ENCODE results near the gene SPATA22.
"Not testable (repeated sequence)": the region's sequence is repeated elsewhere in the genome, so short reads cannot be mapped to it uniquely, and the experiment has no call there.

SPATA22 gene

DNA sequence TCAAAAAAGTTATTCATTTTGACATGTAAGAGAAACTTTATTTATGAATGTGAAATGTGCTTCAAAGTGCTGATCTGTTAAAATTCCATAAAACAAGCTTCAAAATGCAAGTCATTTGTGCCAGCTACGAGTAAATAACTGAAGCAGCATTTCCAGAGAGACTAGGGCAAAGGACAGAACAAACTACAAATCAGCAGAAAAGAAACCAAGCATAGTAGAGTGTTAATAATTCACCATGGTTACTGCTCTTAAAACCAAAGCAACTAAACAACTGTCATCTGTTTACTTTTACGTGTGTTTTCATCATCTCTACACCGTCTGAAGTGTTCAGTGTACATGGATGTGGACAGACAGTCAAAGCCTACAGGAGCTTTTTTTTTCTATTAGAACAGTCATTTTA is 2.6 kb upstream of the SPATA22 start:
- DNase-seq (ENCODE audit: low read depth): no peak

DNA sequence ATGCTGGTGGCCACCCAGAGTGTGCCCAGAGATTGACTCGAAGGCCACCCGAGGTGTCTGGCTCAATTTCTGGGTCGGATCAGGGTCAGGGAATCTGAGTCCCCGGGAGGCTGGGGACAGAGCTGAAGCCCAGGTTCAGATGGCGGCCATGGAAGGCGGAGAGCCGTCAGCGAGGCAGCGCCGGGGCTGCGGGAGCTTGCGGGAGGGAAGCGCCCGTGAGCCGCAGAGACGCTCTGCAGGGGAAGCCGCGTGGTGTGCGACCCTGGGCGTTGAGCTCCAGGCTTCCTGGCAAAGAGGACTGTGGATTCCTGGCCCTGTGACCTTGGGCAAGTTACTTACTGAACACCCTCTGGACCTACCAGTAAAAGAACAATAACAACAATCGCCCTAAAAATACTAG is 518 bp upstream of the SPATA22 start:
- DNase-seq (ENCODE audit: low read depth): no peak

DNA sequence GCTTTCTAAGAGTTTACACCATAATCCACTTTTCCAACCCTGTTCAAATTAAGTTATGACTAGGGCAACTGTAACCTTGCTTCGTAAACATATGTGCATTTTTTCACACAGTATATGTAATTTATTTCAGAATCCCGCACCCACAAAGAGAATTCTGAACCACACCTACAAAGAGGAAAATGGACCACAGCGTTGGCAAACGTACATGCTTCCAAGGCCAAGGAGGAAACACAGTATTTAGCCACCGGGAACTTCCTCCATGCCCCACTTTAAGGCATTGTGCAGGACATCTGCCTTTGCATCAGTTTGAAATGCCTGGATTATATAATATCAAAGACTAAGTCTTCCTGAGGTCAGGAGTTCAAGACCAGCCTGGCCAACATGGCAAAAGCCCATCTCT is 2.1 kb downstream of the SPATA22 start:
- DNase-seq (ENCODE audit: low read depth): no peak

DNA sequence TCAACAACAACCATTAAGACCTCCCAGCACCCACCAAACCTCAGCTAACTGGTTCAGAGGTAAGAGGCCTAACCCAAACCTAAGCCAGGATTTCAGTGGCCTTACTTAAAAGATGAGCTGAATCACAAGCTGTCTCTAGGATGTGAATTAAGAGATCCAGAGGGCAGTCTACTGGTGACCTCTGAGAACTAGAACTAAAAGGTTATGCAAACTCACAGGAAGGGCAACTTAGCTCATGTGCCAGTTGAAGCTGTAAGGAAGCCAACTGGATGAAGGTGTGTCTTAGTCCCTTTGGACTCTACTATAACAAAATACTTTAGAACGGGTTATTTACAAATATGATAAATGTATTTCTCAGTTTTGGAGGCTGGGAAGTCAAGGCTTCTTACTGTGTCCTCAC is 5.3 kb downstream of the SPATA22 start:
- DNase-seq (ENCODE audit: low read depth): not testable (repeated sequence)

DNA sequence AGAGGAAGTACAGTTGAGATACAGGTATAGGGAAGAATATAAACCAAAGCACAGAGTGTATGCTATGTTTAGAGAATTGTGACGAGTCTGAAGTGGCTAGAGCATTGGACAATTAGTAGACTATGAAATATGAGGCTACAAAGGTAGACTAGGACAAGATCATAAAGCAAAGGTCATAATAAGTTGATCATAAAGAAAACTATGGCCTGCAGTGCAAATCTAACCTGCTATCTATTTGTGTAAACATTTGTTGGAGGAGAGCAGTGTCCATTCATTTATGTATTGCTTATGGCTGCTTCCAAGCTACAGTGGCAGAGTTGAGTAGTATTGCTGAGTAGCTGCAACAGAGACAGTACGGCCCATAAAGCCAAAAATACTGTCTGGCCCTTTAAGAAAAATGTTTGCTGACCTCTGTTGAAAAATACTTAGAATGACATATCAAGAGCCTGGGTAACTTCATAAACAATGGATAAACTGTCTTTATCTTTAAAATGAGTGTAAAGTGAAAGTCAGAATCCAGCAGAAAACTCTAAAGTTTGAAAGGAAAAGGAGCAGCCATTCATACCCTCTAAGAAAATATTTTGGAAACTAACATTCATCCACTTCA is 23.5 kb downstream of the SPATA22 start:
- no peak for DNase-seq (ENCODE audit: low read depth)

DNA sequence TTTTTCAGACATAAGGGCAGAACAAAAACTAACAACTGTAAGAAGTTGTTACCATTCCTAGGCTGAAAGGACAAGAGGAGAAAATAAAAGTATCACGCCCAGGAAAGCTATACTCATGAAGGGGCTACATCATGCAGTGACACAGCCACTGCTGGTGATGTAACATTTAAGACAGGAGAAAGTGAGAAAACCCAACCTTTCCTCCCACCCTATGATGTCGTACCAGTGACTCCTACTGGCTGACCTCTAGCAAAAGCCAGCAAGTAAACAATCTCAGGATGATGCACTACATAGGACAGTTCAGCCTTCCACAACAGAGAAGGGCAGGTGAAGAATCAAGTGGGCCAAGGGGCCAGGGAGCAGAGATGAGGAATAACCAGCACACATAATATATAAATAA is 24.0 kb downstream of the SPATA22 start:
- DNase-seq (ENCODE audit: low read depth): no peak

DNA sequence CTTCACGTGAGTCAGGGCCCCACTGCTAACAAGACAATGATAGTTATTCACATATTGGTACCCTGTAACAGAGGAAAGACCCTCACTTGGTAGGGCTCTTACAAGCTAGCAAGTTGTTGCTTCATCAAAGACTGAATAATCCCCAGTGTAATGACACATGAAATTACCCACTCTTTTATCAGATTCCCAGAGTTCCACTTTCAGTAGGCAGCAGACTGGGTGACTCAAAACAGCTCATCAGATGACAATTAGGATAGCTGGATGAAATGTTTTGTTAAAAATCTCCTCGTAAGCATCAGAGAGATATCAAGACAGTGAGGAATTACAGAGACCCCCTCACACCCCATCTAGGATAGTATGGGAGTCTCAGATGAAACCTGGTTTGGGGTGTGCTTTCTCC is 31.2 kb downstream of the SPATA22 start:
- no peak for DNase-seq (ENCODE audit: low read depth)

DNA sequence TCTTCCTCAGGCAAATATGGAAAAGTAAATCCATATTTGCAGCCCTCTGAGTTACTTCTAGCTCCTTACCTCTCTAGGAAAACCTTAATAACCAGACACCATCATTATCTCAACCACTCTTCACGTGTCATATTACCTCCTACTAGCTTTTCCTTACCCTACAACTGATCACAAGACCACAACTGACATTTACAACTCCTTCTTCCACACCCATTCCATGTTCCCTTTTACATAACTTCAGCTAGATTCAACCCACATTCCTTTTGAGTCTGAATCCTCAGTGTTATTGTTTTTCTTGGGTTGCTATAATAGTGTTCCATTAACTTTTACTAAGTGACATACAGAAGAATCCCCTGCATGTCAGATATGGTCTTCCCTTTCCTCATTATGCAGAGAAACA is 33.3 kb downstream of the SPATA22 start:
- no peak for DNase-seq (ENCODE audit: low read depth)

DNA sequence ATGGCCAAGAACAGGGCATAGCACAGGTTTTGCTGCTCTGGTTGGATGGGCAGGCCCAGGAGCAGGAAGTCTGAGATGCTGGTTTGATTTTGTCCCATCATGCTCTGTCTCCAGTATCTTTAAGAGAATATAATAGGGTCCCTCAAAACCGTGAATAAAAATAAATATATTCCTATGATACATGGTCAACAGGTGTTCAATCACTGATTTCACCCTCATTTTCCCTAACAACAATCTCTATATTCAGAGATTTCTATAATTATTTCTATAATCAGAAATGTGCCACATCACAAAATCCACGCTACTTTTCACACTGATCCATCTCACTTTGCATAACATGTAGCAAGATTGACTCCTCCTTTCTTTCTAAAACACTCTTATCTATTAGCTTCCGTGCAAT is 37.9 kb downstream of the SPATA22 start, which contains the start of gene OR1E2:
TSS of gene OR1E2 (minus strand) at position 101 of the 400 bp plus-strand sequence. CDS start at position 101, 0 bp downstream.
- no peak for DNase-seq (ENCODE audit: low read depth)

DNA sequence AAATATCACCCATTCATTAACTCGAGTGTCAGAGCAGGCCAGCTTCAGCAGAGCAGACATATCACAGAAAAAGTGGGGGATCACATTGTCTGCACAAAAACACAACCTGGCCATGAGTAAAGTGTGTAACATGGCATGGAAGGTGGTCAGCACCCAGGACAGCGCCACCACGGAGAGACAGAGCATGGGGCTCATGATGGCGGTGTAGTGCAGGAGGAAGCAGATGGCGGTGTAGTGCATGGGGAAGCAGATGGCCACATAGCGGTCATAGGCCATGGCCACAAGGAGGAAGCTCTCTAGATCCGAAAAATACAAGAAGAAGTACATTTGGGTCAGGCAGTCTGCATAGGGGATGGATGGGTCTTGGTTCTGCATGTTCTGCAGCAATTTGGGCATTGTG is 38.4 kb downstream of the SPATA22 start:
- not testable (repeated sequence) for DNase-seq (ENCODE audit: low read depth)

DNA sequence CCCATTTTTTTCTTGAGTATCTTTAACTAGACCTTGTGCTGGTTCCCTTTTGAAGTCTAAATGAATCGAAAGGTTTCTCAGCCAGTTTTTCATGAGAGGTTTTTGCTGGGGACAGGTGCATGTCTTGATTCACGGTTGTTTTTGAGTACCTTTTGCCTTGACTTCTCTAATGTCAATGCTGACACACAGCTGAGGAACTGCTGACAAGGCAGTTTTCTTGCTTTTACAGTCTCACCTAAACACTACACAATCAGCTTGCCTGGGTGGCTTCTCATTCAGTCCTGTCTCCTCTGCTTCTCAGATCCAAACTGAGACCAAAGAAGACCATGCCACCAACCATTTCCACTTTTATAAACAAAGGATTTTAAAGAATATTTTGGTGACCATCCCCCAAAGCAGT is 53.4 kb downstream of the SPATA22 start:
- DNase-seq (ENCODE audit: low read depth): no peak

DNA sequence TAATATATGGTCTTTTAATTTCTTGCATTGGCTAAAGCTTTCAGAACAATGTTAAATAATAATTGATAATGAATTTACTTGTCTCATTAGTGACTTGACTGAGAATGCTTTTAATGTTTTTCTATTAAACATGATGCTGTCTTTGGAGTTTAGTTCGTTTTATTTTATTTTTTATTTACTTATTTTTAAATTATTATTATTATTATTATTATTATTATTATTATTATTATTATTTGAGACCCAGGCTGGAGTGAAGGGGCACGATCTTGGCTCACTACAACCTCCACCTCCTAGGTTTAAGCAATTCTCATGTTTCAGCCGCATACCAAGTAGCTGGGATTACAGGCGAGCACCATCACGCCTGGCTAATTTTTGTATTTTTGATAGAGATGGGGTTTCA is 56.0 kb downstream of the SPATA22 start:
- no peak for DNase-seq (ENCODE audit: low read depth)

DNA sequence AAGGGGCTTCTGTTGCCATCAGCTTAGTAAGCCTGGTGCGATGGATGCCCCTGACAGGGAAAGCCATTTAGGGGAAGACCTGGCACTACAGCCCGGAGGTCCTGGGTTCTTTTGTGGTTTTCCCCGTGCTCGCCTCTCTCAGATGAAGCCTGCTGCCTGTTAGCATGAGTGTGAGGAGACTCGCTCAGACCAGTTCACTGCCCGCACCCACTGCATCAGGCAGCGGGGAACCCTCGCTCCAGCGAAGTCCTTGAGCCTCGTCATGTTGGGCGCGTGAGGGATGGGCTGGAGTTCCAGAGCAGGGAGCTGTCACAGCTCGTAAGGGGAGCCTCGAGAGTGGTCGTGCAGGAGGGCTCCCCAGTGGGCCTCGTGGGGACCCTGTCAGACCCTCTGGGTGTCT is 59.4 kb downstream of the SPATA22 start:
- not testable (repeated sequence) for DNase-seq (ENCODE audit: low read depth)

DNA sequence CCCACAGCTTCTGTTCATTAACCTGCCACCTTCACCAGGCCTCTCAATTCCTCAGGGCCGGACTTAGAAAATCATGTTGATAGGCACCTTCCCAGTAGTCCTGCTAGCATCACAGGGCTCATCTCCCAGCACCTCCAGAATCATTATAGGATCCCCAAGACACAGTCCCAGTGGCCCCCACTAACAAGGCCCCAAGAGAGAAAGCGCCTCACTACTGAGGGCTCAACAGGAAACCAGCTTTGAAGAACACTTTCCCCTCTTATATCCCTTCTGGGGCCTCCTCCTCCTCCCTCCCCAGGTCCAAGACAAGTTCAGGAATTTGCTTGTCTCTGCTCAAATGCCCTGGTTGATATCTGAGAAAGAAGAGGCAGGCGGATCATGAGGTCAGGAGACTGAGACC is 60.5 kb downstream of the SPATA22 start, which contains the start of gene OR3A3:
TSS of gene OR3A3 (plus strand) at position 301 of the 400 bp plus-strand sequence.
- DNase-seq (ENCODE audit: low read depth): no peak

DNA sequence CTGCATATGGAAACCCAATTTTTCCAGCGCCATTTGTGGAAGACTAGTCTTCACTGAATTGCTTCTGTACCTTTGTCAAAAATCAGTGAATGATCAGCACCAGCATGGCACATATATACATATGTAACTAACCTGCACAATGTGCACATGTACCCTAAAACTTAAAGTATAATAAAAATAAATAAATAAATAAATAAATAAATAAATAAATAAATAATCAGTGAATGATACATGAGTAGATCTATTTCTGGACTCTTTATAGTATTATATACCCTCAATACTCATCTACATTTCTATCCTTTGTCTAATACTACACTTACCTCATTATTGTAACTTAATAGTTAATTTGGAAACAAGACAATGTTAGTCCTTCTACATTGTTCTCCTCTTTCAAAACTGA is 67.8 kb downstream of the SPATA22 start:
- not testable (repeated sequence) for DNase-seq (ENCODE audit: low read depth)

DNA sequence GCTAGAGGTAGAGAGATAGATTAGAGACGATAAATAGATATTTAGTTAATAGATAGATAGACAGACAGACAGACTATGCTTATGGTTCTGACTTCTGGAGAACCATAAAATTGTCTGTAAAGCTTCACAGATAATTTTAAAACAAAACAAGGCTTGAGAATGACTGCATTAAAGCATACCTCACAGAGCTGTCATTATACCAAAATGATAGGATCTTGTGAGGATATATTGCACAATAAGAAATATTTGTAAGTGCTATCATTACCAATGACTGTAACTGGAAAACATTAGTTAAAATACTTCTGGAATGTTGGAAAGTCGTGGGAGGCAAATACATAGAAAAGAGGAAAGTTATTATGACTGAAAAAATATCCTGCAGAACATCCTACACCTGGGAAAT is 69.8 kb downstream of the SPATA22 start:
- no peak for DNase-seq (ENCODE audit: low read depth)

DNA sequence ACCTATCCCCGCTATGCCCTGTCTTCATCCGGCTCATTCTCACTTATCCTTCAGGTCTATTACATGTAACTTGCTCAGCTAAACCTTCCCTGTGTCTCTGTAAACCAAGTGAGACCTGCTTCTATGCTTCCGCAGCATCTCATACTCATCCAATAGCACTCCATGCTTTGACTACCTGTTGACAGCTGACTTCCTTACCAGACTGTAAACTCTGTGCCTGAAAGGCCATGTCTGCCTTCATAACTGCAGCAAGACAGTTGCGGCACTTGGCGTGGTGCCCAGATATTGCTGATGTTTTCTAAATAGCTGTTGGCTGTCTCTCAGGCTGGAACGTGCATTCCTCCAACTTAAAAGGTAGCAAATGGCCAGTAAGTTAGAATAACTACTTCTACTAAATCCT is 71.6 kb downstream of the SPATA22 start:
- no peak for DNase-seq (ENCODE audit: low read depth)

DNA sequence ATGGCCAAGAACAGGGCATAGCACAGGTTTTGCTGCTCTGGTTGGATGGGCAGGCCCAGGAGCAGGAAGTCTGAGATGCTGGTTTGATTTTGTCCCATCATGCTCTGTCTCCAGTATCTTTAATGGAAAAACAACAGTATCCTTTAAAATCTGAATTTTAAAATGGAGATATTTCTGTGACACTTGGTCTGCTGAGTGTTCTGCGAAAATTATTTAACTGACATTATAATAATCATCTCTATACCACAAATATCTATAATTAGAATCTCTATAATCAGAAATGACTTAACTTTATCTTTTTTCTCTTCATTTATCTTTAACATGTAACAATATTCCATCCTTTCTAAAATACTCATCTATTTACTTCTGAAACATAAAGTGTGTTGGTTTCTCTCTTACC is 73.3 kb downstream of the SPATA22 start, which contains the start of gene OR1E1:
TSS of gene OR1E1 (minus strand) at position 101 of the 400 bp plus-strand sequence. CDS start at position 101, 0 bp downstream.
- DNase-seq (ENCODE audit: low read depth): no peak

DNA sequence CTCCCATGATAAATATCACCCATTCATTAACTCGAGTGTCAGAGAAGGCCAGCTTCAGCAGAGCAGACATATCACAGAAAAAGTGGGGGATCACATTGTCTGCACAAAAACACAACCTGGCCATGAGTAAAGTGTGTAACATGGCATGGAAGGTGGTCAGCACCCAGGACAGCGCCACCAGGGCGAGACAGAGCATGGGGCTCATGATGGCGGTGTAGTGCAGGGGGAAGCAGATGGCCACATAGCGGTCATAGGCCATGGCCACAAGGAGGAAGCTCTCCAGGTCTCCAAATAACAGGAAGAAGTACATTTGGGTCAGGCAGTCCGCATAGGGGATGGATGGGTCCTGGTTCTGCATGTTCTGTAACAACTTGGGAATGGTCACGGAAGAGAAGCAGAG is 73.8 kb downstream of the SPATA22 start:
- not testable (repeated sequence) for DNase-seq (ENCODE audit: low read depth)
